Measurements from ENCODE around the gene GNPDA1.

GNPDA1 gene

GRCh38 chr5:141958546-141959172, 54.2 kb downstream of the GNPDA1 start:
- DNase-seq (ENCODE audit: low spot score) (no peak), ATAC-seq (ENCODE audit: low read depth) (no peak)
- no peaks in the 10 kb centered on the region for H3K36me3 ChIP-seq (ENCODE audit: low read depth)
- H3K27me3 ChIP-seq (ENCODE audit: insufficient read depth, poor library complexity, severe bottlenecking), result no peaks in the 10 kb centered on the region
- no peak for TF ChIP-seq CTCF (IDR thresholded peaks at IDR 0.05; ENCODE audit: poor library complexity, severe bottlenecking)
- no peak overlapping the region for H3K27ac ChIP-seq (ENCODE audit: poor library complexity, severe bottlenecking)
- H3K4me1 ChIP-seq (ENCODE audit: insufficient read depth, poor library complexity, severe bottlenecking), result no peaks in the 10 kb centered on the region
- H3K9me3 ChIP-seq (ENCODE audit: severe bottlenecking), result no peaks in the 10 kb centered on the region
- H3K4me3 ChIP-seq (ENCODE audit: severe bottlenecking), result no peak overlapping the region

GRCh38 chr5:141958113-141958512, 54.7 kb downstream of the GNPDA1 start, which contains the start of gene PCDH12:
Gene PCDH12, minus strand, starts transcription at chr5:141958202. Its CDS starts 351 bp downstream, at chr5:141957851.
- Histone ChIP-seq H3K4me1 (ENCODE audit: insufficient read depth, poor library complexity, severe bottlenecking) (no peaks in the 10 kb centered on the region), H3K27ac (ENCODE audit: poor library complexity, severe bottlenecking) (no peak within 1 kb of the TSS), H3K4me3 (ENCODE audit: severe bottlenecking) (no peak within 1 kb of the TSS), H3K27me3 (ENCODE audit: insufficient read depth, poor library complexity, severe bottlenecking) (no peaks in the 10 kb centered on the region), H3K36me3 (ENCODE audit: low read depth) (no peaks in the 10 kb centered on the region), H3K9me3 (ENCODE audit: severe bottlenecking) (no peaks in the 10 kb centered on the region)
- TF ChIP-seq CTCF (IDR thresholded peaks at IDR 0.05; ENCODE audit: poor library complexity, severe bottlenecking), result no peak
- no peak for DNase-seq (ENCODE audit: low spot score)
- ATAC-seq (ENCODE audit: low read depth), result no peak

GRCh38 chr5:141957367-141957996, 55.3 kb downstream of the GNPDA1 start:
- no peak overlapping the region for H3K27ac ChIP-seq (ENCODE audit: poor library complexity, severe bottlenecking)
- ATAC-seq (ENCODE audit: low read depth), result no peak
- H3K27me3 ChIP-seq (ENCODE audit: insufficient read depth, poor library complexity, severe bottlenecking), result no peaks in the 10 kb centered on the region
- no peak for TF ChIP-seq CTCF (IDR thresholded peaks at IDR 0.05; ENCODE audit: poor library complexity, severe bottlenecking)
- DNase-seq (ENCODE audit: low spot score), result no peak
- no peaks in the 10 kb centered on the region for H3K36me3 ChIP-seq (ENCODE audit: low read depth)
- H3K4me3 ChIP-seq (ENCODE audit: severe bottlenecking), result no peak overlapping the region
- no peaks in the 10 kb centered on the region for H3K9me3 ChIP-seq (ENCODE audit: severe bottlenecking)
- H3K4me1 ChIP-seq (ENCODE audit: insufficient read depth, poor library complexity, severe bottlenecking), result no peaks in the 10 kb centered on the region

GRCh38 chr5:141954194-141954593, 58.6 kb downstream of the GNPDA1 start:
- H3K27ac ChIP-seq (ENCODE audit: poor library complexity, severe bottlenecking), result no peak overlapping the region
- H3K36me3 ChIP-seq (ENCODE audit: low read depth), result no peaks in the 10 kb centered on the region
- no peak for DNase-seq (ENCODE audit: low spot score)
- H3K9me3 ChIP-seq (ENCODE audit: severe bottlenecking), result no peaks in the 10 kb centered on the region
- no peak for ATAC-seq (ENCODE audit: low read depth)
- no peak overlapping the region for H3K4me3 ChIP-seq (ENCODE audit: severe bottlenecking)
- H3K4me1 ChIP-seq (ENCODE audit: insufficient read depth, poor library complexity, severe bottlenecking), result no peaks in the 10 kb centered on the region
- no peak for TF ChIP-seq CTCF (IDR thresholded peaks at IDR 0.05; ENCODE audit: poor library complexity, severe bottlenecking)
- no peaks in the 10 kb centered on the region for H3K27me3 ChIP-seq (ENCODE audit: insufficient read depth, poor library complexity, severe bottlenecking)

- Histone ChIP-seq H3K27ac (ENCODE audit: poor library complexity, severe bottlenecking) (no peak overlapping the region), H3K36me3 (ENCODE audit: low read depth) (no peaks in the 10 kb centered on the region), H3K4me1 (ENCODE audit: insufficient read depth, poor library complexity, severe bottlenecking) (no peaks in the 10 kb centered on the region), H3K4me3 (ENCODE audit: severe bottlenecking) (no peak overlapping the region), H3K9me3 (ENCODE audit: severe bottlenecking) (no peaks in the 10 kb centered on the region), H3K27me3 (ENCODE audit: insufficient read depth, poor library complexity, severe bottlenecking) (no peaks in the 10 kb centered on the region)
- no peak for ATAC-seq (ENCODE audit: low read depth)
- no peak for DNase-seq (ENCODE audit: low spot score)
- TF ChIP-seq CTCF (IDR thresholded peaks at IDR 0.05; ENCODE audit: poor library complexity, severe bottlenecking), result no peak
Observed at GRCh38 chr5:141952020-141952419, 60.8 kb downstream of the GNPDA1 start.
